H1 (cell line): ENCODE data around the gene NCEH1. TPM values are rescaled to one million over a fixed set of nuclear protein-coding genes. Genes with fewer than 3 reads are reported as not detected.

ENCODE experiments used
- CTCF ChIA-PET: fragments of 300-600 bp; sonication (Branson Sonifier 250); formaldehyde crosslinking; loops from one replicate; lab custom pipeline; 2021; ENCODE audit not compliant: partially characterized antibody; lab: Charles Lee
- POLR2A ChIA-PET: fragments of 300-600 bp; sonication (Branson Sonifier 250); formaldehyde crosslinking; loops from one replicate; lab custom pipeline; 2021; ENCODE audit warnings: inconsistent platforms; ENCODE audit not compliant: partially characterized antibody; lab: Charles Lee
- DNase-seq, 2 experiments: peaks; one replicate each; pipeline versions ENCODE4 v3.0.0 to v3.0.0-alpha.2; 2010 to 2022; ENCODE audit warnings: low spot score in 2 of 2, low read depth in 1 of 2, mixed read lengths in 1 of 2
- FAIRE-seq: peaks from 2 replicates; lab custom pipeline; 2011; peaks lifted over from hg19 to GRCh38; lab: Jason Lieb, UNC
- H2AFZ ChIP-seq: 2 replicates; pipeline ENCODE4 v1.8.1; 2012; ENCODE audit warnings: low read length, inconsistent platforms
- H2AK5ac ChIP-seq: 2 replicates; pipeline ENCODE4 v1.6.1; 2013; ENCODE audit warnings: low read depth, low read length
- H2BK120ac ChIP-seq: replicated peaks from 2 replicates; pipeline ENCODE3; 2013; ENCODE audit warnings: low read depth, low read length, inconsistent platforms
- H2BK12ac ChIP-seq: 2 replicates; pipeline ENCODE4 v1.6.1; 2013; ENCODE audit warnings: low read depth, low read length
- H2BK15ac ChIP-seq: 2 replicates; pipeline ENCODE4 v1.6.1; 2013; ENCODE audit warnings: low read length
- H2BK20ac ChIP-seq: 2 replicates; pipeline ENCODE4 v1.6.1; 2013; ENCODE audit warnings: low read length
- H2BK5ac ChIP-seq: 2 replicates; pipeline ENCODE4 v1.6.1; 2013; ENCODE audit warnings: low read depth, low read length
- H3K14ac ChIP-seq: 2 replicates; pipeline ENCODE4 v1.6.1; 2013; ENCODE audit warnings: inconsistent platforms; ENCODE audit not compliant: insufficient read length
- H3K18ac ChIP-seq: 2 replicates; pipeline ENCODE4 v1.6.1; 2013; ENCODE audit warnings: low read length; ENCODE audit errors: extremely low read depth
- H3K23ac ChIP-seq: 2 replicates; pipeline ENCODE4 v1.6.1; 2013; ENCODE audit warnings: inconsistent platforms; ENCODE audit not compliant: insufficient read length
- H3K23me2 ChIP-seq: 2 replicates; pipeline ENCODE4 v1.6.1; 2013; ENCODE audit warnings: low read depth, low read length
- H3K27ac ChIP-seq: 2 replicates; pipeline ENCODE4 v1.6.1; 2011; ENCODE audit warnings: low read depth, low read length, inconsistent platforms
- H3K27me3 ChIP-seq, 4 experiments: replicated peaks in 1 of 4; 1 replicate in 1 of 4; 2 replicates in 3 of 4; pipeline versions ENCODE4 v1.6.1 to v1.8.1; 2011 to 2013; ENCODE audit warnings: low read length in 3 of 4, mild to moderate bottlenecking in 3 of 4, inconsistent platforms in 2 of 4, mixed read lengths in 2 of 4, moderate library complexity in 1 of 4; ENCODE audit not compliant: control insufficient read depth in 3 of 4, insufficient read depth in 3 of 4; ENCODE audit errors: extremely low read depth in 1 of 4
- H3K36me3 ChIP-seq, 4 experiments: 2 replicates each; pipeline versions ENCODE4 v1.6.1 to v1.8.1; 2011 to 2013; ENCODE audit warnings: mild to moderate bottlenecking in 4 of 4, low read length in 3 of 4, moderate library complexity in 2 of 4, control low read depth in 1 of 4, inconsistent platforms in 1 of 4; ENCODE audit not compliant: insufficient read depth in 4 of 4, control insufficient read depth in 2 of 4
- H3K4ac ChIP-seq: replicated peaks from 2 replicates; pipeline ENCODE3; 2013; ENCODE audit warnings: low read length, low read depth, mixed read lengths, inconsistent platforms; ENCODE audit not compliant: insufficient read length
- H3K4me1 ChIP-seq, 4 experiments: replicated peaks in 1 of 4; 1 replicate in 1 of 4; 2 replicates in 3 of 4; pipeline versions ENCODE4 v1.6.1 to v1.8.1; 2011 to 2013; ENCODE audit warnings: low read length in 3 of 4, inconsistent platforms in 2 of 4, mixed read lengths in 1 of 4; ENCODE audit not compliant: insufficient read depth in 4 of 4, control insufficient read depth in 3 of 4
- H3K4me2 ChIP-seq, 2 experiments: 2 replicates each; pipeline versions ENCODE4 v1.6.1 to v1.8.1; 2011 to 2013; ENCODE audit warnings: low read depth in 2 of 2, low read length in 2 of 2, control low read depth in 1 of 2, inconsistent platforms in 1 of 2, mild to moderate bottlenecking in 1 of 2; ENCODE audit not compliant: insufficient read depth in 1 of 2
- H3K4me3 ChIP-seq, 4 experiments: fragments of 200-600, 300-600 bp in 1 of 4; sonication (generic), shearing (Covaris generic), sonication (Bioruptor Twin) in 1 of 4; 2 replicates each; pipeline versions ENCODE4 v1.5.1 to v1.8.1; 2011 to 2016; ENCODE audit warnings: low read length in 4 of 4, low read depth in 3 of 4, control low read depth in 2 of 4, inconsistent platforms in 2 of 4, mild to moderate bottlenecking in 2 of 4, mixed read lengths in 1 of 4, moderate library complexity in 1 of 4; ENCODE audit not compliant: insufficient read depth in 2 of 4; ENCODE audit errors: extremely low read depth in 1 of 4
- H3K56ac ChIP-seq: replicated peaks from 2 replicates; pipeline ENCODE3; 2013; ENCODE audit warnings: low read depth, mild to moderate bottlenecking, mixed read lengths, low read length, inconsistent platforms; ENCODE audit not compliant: insufficient read length
- H3K79me1 ChIP-seq: 2 replicates; pipeline ENCODE4 v1.6.1; 2013; ENCODE audit warnings: low read depth, low read length, control low read depth
- H3K79me2 ChIP-seq, 2 experiments: 2 replicates each; pipeline versions ENCODE4 v1.6.1 to v1.8.1; 2012 to 2013; ENCODE audit warnings: low read length in 2 of 2, mild to moderate bottlenecking in 2 of 2, inconsistent platforms in 1 of 2; ENCODE audit not compliant: insufficient read depth in 2 of 2, control insufficient read depth in 1 of 2
- H3K9ac ChIP-seq, 4 experiments: replicated peaks in 1 of 4; 1 replicate in 1 of 4; 2 replicates in 3 of 4; pipeline versions ENCODE4 v1.6.1 to v1.8.1; 2011 to 2013; ENCODE audit warnings: low read depth in 3 of 4, low read length in 3 of 4, control low read depth in 2 of 4, mild to moderate bottlenecking in 2 of 4, moderate library complexity in 2 of 4, inconsistent platforms in 1 of 4; ENCODE audit errors: extremely low read depth in 1 of 4
- H3K9me3 ChIP-seq, 2 experiments: 2 replicates each; pipeline versions ENCODE4 v1.6.1 to v1.8.1; 2012 to 2013; ENCODE audit warnings: mild to moderate bottlenecking in 2 of 2, moderate library complexity in 2 of 2, control low read depth in 1 of 2, inconsistent platforms in 1 of 2, low read depth in 1 of 2, low read length in 1 of 2, mixed read lengths in 1 of 2; ENCODE audit not compliant: insufficient read depth in 2 of 2
- H4K20me1 ChIP-seq, 2 experiments: replicated peaks in 1 of 2; 2 replicates each; pipeline versions ENCODE3 to v1.8.1; 2011 to 2013; ENCODE audit warnings: inconsistent platforms in 2 of 2, low read length in 2 of 2, mild to moderate bottlenecking in 1 of 2; ENCODE audit not compliant: insufficient read depth in 2 of 2, control insufficient read depth in 1 of 2
- H4K5ac ChIP-seq: 2 replicates; pipeline ENCODE4 v1.6.1; 2013; ENCODE audit warnings: low read length, low read depth, mixed read lengths, inconsistent platforms; ENCODE audit not compliant: insufficient read length
- H4K8ac ChIP-seq: 2 replicates; pipeline ENCODE4 v1.8.0; 2013; ENCODE audit warnings: mild to moderate bottlenecking, moderate library complexity, low read length, inconsistent platforms; ENCODE audit not compliant: insufficient read depth; ENCODE audit errors: extremely low read depth
- H4K91ac ChIP-seq: replicated peaks from 2 replicates; pipeline ENCODE3; 2013; ENCODE audit warnings: low read length, mixed read lengths, inconsistent platforms; ENCODE audit not compliant: insufficient read length
- FOSL1 ChIP-seq: IDR thresholded peaks from 2 replicates; pipeline ENCODE4 v1.6.1; 2011; ENCODE audit warnings: mild to moderate bottlenecking, low read depth, low read length, moderate library complexity; ENCODE audit not compliant: insufficient read depth
- KDM4A ChIP-seq: IDR thresholded peaks from one replicate; pipeline ENCODE4 v1.7.1; 2012; ENCODE audit warnings: low read depth, mild to moderate bottlenecking, moderate library complexity, low read length, inconsistent platforms; ENCODE audit not compliant: severe bottlenecking
- RBBP5 ChIP-seq: IDR thresholded peaks from 2 replicates; pipeline ENCODE4 v1.7.1; 2012; ENCODE audit warnings: low read depth, mild to moderate bottlenecking, inconsistent platforms, low read length, moderate library complexity, borderline replicate concordance
- SP2 ChIP-seq: IDR thresholded peaks from 2 replicates; pipeline ENCODE4 v1.6.1; 2012; ENCODE audit warnings: mild to moderate bottlenecking, low read length, inconsistent platforms
- TCF12 ChIP-seq: IDR thresholded peaks from 2 replicates; pipeline ENCODE4 v1.6.1; 2011; ENCODE audit warnings: low read depth, mild to moderate bottlenecking, low read length
- WGBS, 2 experiments: shearing (Covaris generic) in 1 of 2; methylation state at CpG; one replicate each; pipeline versions ENCODE4 v1.1.6 to v1.1.7; 2013 to 2015; ENCODE audit warnings: low lambda C conversion rate in 2 of 2, mixed read lengths in 2 of 2, inconsistent platforms in 1 of 2, low coverage in 1 of 2, missing lambda C conversion rate in 1 of 2; ENCODE audit not compliant: insufficient replicate concordance in 2 of 2, insufficient coverage in 1 of 2, insufficient read length in 1 of 2; ENCODE audit errors: extremely low coverage in 1 of 2, missing lambda C conversion rate in 1 of 2; 5-methylcytosine and 5-hydroxymethylcytosine counted together
- polyA plus RNA-seq, 7 experiments: library from polyadenylated mRNA; depleted of rRNA in 3 of 7; stranded (reverse) in 5 of 7; unstranded in 2 of 7; fragments of >200 nt in 5 of 7; fragments of 200-250 nt in 2 of 7; gene quantifications; 1 replicate in 5 of 7; 2 replicates in 1 of 7; 4 replicates in 1 of 7; pipeline versions ENCODE4 v1.2.1 to v1.2.3, GENCODE V29; 2011 to 2013; ENCODE audit warnings: missing spikeins in 2 of 7, mixed read lengths in 2 of 7
- total RNA-seq: library from RNA; stranded (reverse); fragmentation: NEBNext Ultra II Directional; extraction: Animal tissue kit (Norgen Biotek cat#: 25700); gene quantifications from 2 replicates; pipeline ENCODE4 v1.2.1, GENCODE V29; 2021

NCEH1 gene
- total and polyA plus RNA-seq, 2 of the 8 experiments (the other 6 are each of a cell fraction or from before 2014, with no cell fraction given), result 2.2 to 6.4 TPM

DNA sequence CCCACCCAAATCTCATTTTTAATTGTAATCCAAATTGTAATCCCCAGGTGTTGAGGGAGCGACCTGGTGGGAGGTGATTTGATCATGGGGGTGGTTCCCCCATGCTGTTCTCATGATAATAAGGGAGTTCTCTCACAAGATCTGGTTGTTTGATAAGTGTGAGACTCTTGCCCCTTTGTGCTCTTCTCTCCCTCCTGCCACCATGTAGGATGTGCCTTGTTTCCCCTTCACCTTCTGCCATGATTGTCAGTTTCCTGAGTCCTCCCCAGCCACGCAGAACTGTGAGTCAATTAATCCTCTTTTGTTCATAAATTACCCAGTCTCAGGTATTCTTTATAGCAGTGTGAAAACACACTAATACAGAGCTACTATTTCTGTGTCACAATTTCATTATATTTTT is 88.7 kb downstream of the NCEH1 start:
- Histone ChIP-seq H2BK120ac (no peak overlapping the region), H2AK5ac (no peak overlapping the region), H3K4me1 (peaks cover 0 to 4% (median 2%) of the 10 kb centered on the region in 4 experiments; a peak in 2 of 7 replicates), H3K4me3 (no peak overlapping the region), H2BK20ac (no peak overlapping the region), H4K8ac (no peak overlapping the region), H4K5ac (no peak overlapping the region), H3K9me3 (no peaks in the 10 kb centered on the region), H3K56ac (no peak overlapping the region)
- DNase-seq, result no peak
- TF ChIP-seq KDM4A (no peak), RBBP5 (no peak), TCF12 (no peak), SP2 (no peak), FOSL1 (no peak)
- TF ChIP-seq, all 59 proteins: peak for 0
- Histone ChIP-seq H2AFZ (no peak overlapping the region), H3K14ac (no peak overlapping the region), H2BK15ac (no peak overlapping the region), H3K79me2 (no peaks in the 10 kb centered on the region), H3K4me2 (no peak overlapping the region; a peak in 1 of 4 replicates), H3K23ac (no peak overlapping the region), H4K91ac (no peak overlapping the region), H3K27ac (no peak overlapping the region), H2BK12ac (0 out of 2 replicates have a peak overlapping the region, but pooled peaks have one; percentile 60), H4K20me1 (no peaks in the 10 kb centered on the region), H3K9ac (no peak overlapping the region; a peak in 1 of 7 replicates), H3K36me3 (no peaks in the 10 kb centered on the region), H2BK5ac (no peak overlapping the region), H3K23me2 (no peaks in the 10 kb centered on the region; the same call in 1 of the 2 replicates), H3K4ac (no peak overlapping the region), H3K18ac (peak overlapping the region; percentile 38; the same call in 1 of the 2 replicates), H3K79me1 (no peaks in the 10 kb centered on the region), H3K27me3 (no peaks in the 10 kb centered on the region)
- POLR2A ChIA-PET, result no interaction called here
- 63% methylated on average over 2 of the region's 2 CpGs; no CpG with 5 or more reads in 1 of the 2 experiments for WGBS, 2 experiments
- CTCF ChIA-PET, result interaction anchor here (0.8 to 3.7 kb wide), 15 partner anchors 9 to 837 kb away, joined by 3 to 28 read pairs (median 4); no protein-coding TSS in a partner anchor
- no peak for FAIRE-seq
